Osteoblast (primary cell): ENCODE results near the gene ANKRD12. TPM values are rescaled to one million over a fixed set of nuclear protein-coding genes. Genes with fewer than 3 reads are reported as not detected.
"Not testable (repeated sequence)": the region's sequence is repeated elsewhere in the genome, so short reads cannot be mapped to it uniquely, and the experiment has no call there.

Experiments
- DNase-seq: peaks from one replicate; pipeline ENCODE4 v3.0.0; 2011; ENCODE audit warnings: low spot score, mixed read lengths; ENCODE audit not compliant: insufficient read length; ENCODE audit errors: missing footprints
- H2AFZ ChIP-seq: 2 replicates; pipeline ENCODE4 v1.6.0; 2011; ENCODE audit warnings: mild to moderate bottlenecking, low read length
- H3K27ac ChIP-seq: 2 replicates; pipeline ENCODE4 v1.5.1; 2011; ENCODE audit warnings: mild to moderate bottlenecking, low read depth, low read length, moderate library complexity
- H3K27me3 ChIP-seq: 2 replicates; pipeline ENCODE4 v1.6.0; 2012; ENCODE audit warnings: mild to moderate bottlenecking, control low read depth, inconsistent platforms, low read length, moderate library complexity; ENCODE audit not compliant: insufficient read depth
- H3K36me3 ChIP-seq: 2 replicates; pipeline ENCODE4 v1.5.1; 2011; ENCODE audit warnings: mild to moderate bottlenecking, low read length, control low read depth, moderate library complexity; ENCODE audit not compliant: insufficient read depth
- H3K4me1 ChIP-seq: 2 replicates; pipeline ENCODE4 v1.5.1; 2011; ENCODE audit warnings: mild to moderate bottlenecking, low read length, control low read depth, moderate library complexity; ENCODE audit not compliant: insufficient read depth
- H3K4me2 ChIP-seq: 2 replicates; pipeline ENCODE4 v1.6.0; 2011; ENCODE audit warnings: mild to moderate bottlenecking, low read length; ENCODE audit not compliant: insufficient read depth
- H3K4me3 ChIP-seq: fragments of 200-600 bp; sonication (generic); 3 replicates; pipeline ENCODE4 v1.5.1; 2012; ENCODE audit warnings: mild to moderate bottlenecking, low read length, inconsistent platforms; ENCODE audit not compliant: insufficient read depth
- H3K79me2 ChIP-seq: 2 replicates; pipeline ENCODE4 v1.6.0; 2012; ENCODE audit warnings: mild to moderate bottlenecking, low read length, control low read depth, inconsistent platforms; ENCODE audit not compliant: insufficient read depth
- H3K9me3 ChIP-seq: 2 replicates; pipeline ENCODE4 v1.5.1; 2011; ENCODE audit warnings: low read depth, low read length, control low read depth
- H4K20me1 ChIP-seq: 2 replicates; pipeline ENCODE4 v1.6.0; 2012; ENCODE audit warnings: mild to moderate bottlenecking, low read length, control low read depth; ENCODE audit not compliant: insufficient read depth
- CTCF ChIP-seq: IDR thresholded peaks from 2 replicates; pipeline ENCODE4 v1.5.1; 2011; ENCODE audit warnings: mild to moderate bottlenecking, low read depth, low read length, moderate library complexity; ENCODE audit errors: extremely low read depth
- total RNA-seq: library from RNA; depleted of rRNA; stranded (reverse); fragments of >200 nt; gene quantifications from 2 replicates; pipeline ENCODE4 v1.2.3, GENCODE V29; 2012

The ANKRD12 gene
- total RNA-seq, 1 donor: 47.8 TPM

- not testable (repeated sequence) for H3K4me3 ChIP-seq, H3K4me2 ChIP-seq, H3K27me3 ChIP-seq, DNase-seq, H2AFZ ChIP-seq, H3K36me3 ChIP-seq, H3K4me1 ChIP-seq, H3K27ac ChIP-seq, H3K9me3 ChIP-seq
- H4K20me1 ChIP-seq: peaks cover 19% of the 10 kb centered on the region
- peaks cover 59% of the 10 kb centered on the region for H3K79me2 ChIP-seq
These were observed 29.3 kb downstream of the ANKRD12 start for GRCh38 chr18:9165883-9166282.

DNA sequence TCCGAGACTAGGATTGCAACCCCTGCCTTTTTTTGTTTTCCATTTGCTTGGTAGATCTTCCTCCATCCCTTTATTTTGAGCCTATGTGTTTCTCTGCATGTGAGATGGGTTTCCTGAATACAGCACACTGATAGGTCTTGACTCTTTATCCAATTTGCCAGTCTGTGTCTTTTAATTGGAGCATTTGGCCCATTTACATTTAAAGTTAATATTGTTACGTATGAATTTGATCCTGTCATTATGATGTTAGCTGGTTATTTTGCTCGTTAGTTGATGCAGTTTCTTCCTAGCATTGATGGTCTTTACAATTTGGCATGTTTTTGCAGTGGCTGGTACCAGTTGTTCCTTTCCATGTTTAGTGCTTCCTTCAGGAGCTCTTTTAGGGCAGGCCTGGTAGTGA lies 32.9 kb downstream of the ANKRD12 start:
- not testable (repeated sequence) for H3K4me1 ChIP-seq, H2AFZ ChIP-seq, DNase-seq, H3K4me2 ChIP-seq, H3K4me3 ChIP-seq, H3K9me3 ChIP-seq, H3K27ac ChIP-seq, H3K36me3 ChIP-seq, H3K27me3 ChIP-seq
- Histone ChIP-seq H4K20me1 (peaks cover 28% of the 10 kb centered on the region), H3K79me2 (peaks cover 64% of the 10 kb centered on the region)

- H3K27ac ChIP-seq, H3K36me3 ChIP-seq, DNase-seq, H3K9me3 ChIP-seq, H3K27me3 ChIP-seq, H3K4me1 ChIP-seq, H3K4me3 ChIP-seq, H2AFZ ChIP-seq, H3K4me2 ChIP-seq: not testable (repeated sequence)
- Histone ChIP-seq H4K20me1 (peaks cover 32% of the 10 kb centered on the region), H3K79me2 (peaks cover 77% of the 10 kb centered on the region)
These were observed 35.3 kb downstream of the ANKRD12 start for GRCh38 chr18:9171919-9172318.

DNA sequence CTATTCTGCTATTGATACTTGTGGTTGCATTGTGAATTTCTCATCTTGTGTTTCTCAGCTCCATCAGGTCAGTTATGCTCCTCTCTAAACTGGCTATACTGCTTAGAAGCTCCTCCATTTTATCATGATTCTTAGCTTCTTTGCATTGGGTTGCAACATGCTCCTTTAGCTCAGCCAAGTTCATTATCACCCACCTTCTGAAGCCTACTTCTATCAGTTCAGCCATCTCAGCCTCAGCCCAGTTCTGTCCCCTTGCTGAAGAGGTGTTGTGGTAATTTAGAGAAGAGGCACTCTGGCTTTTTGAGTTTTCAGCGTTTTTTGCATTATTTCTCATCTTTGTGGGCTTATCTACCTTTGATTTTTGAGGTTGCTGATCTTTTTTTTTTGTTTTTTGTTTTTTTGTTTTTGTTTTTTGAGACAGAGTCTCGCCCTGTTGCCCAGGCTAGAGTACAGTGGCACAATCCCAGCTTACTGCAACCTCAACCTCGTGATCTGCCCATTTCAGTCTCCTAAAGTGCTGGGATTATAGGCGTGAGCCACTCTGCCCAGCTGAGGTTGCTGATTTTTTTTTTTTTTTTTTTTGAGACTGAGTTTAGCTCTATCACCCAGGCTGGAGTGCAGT lies 36.0 kb downstream of the ANKRD12 start:
- peaks cover 37% of the 10 kb centered on the region for H4K20me1 ChIP-seq
- no peak overlapping the region for H3K27ac ChIP-seq
- no peaks in the 10 kb centered on the region for H3K4me1 ChIP-seq
- no peak overlapping the region for H3K4me2 ChIP-seq
- H3K9me3 ChIP-seq: no peaks in the 10 kb centered on the region
- no peak for TF ChIP-seq CTCF
- H3K36me3 ChIP-seq: no peaks in the 10 kb centered on the region
- peaks cover 82% of the 10 kb centered on the region for H3K79me2 ChIP-seq
- H3K27me3 ChIP-seq: no peaks in the 10 kb centered on the region
- no peak for DNase-seq
- H2AFZ ChIP-seq: no peak overlapping the region
- H3K4me3 ChIP-seq: no peak overlapping the region

DNA sequence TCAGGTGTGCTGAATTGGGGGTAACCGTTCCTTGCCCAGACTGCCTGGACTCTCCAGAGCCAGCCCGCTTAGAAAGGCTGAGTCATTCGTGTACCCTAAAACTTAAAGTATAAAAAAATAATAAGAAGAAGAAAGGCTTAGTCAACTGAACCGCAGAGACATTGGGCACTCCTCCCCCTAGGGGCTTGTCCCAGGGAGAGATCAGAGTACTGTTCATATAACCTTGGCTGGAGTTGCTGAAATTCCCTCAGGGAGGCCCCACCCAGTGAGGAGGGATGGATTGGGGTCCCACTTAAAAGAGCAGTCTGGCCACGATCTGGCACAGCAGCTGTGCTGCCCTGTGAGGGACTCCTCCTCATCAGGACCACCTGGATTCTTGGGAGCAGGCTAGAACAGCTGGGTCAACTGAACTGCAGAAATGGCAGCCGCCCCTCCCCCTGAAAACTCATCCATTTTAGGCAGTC lies 37.2 kb downstream of the ANKRD12 start:
- Histone ChIP-seq H3K27me3 (no peaks in the 10 kb centered on the region), H2AFZ (no peak overlapping the region), H3K4me1 (no peaks in the 10 kb centered on the region), H3K36me3 (no peaks in the 10 kb centered on the region), H3K4me2 (no peak overlapping the region), H3K4me3 (no peak overlapping the region), H3K27ac (no peak overlapping the region), H3K79me2 (peaks cover 87% of the 10 kb centered on the region), H4K20me1 (peaks cover 44% of the 10 kb centered on the region), H3K9me3 (no peaks in the 10 kb centered on the region)
- TF ChIP-seq CTCF: no peak
- peak; percentile 5 for DNase-seq
